Testis (tissue), 2 donors: ENCODE data around the gene SIM1.

Experiments used
- CTCF ChIP-seq, 3 experiments: fragments of 450-650 bp in 2 of 3; fragments of 200-600 bp in 1 of 3; sonication (generic) in 1 of 3; IDR thresholded peaks; one replicate each; pipeline ENCODE4 v1.5.1; 2016 to 2019; ENCODE audit warnings: antibody characterized with exemption in 3 of 3, mild to moderate bottlenecking in 2 of 3, moderate library complexity in 1 of 3
- POLR2A ChIP-seq: fragments of 450-650 bp; IDR thresholded peaks from one replicate; pipeline ENCODE4 v1.6.1; 2017; ENCODE audit warnings: antibody characterized with exemption, mild to moderate bottlenecking, moderate library complexity

GRCh38 chr6:100488244-100488643 lies 23.5 kb upstream of the SIM1 start:
- TF ChIP-seq CTCF (IDR thresholded peaks at IDR 0.05) (no peak), POLR2A (no peak)
